Esophagus squamous epithelium (tissue), 4 donors: Measurements from ENCODE around the gene KLF5.
"Not testable (repeated sequence)": the region's sequence is repeated elsewhere in the genome, so short reads cannot be mapped to it uniquely, and the experiment has no call there.

Experiments used
- POLR2A ChIP-seq, 4 donors: fragments of 450-650 bp; IDR thresholded peaks; one replicate each; pipeline ENCODE4 v1.6.1; 2017; ENCODE audit warnings: antibody characterized with exemption in 4 of 4, mild to moderate bottlenecking in 4 of 4, moderate library complexity in 3 of 4
- TF ChIP-seq, protein P1 (sequence below), 6 experiments: fragments of 450-650 bp in 4 of 6; fragments of 200-600 bp in 2 of 6; sonication (generic) in 2 of 6; IDR thresholded peaks; one replicate each; pipeline ENCODE4 v1.5.1; 2016 to 2019; ENCODE audit warnings: antibody characterized with exemption in 6 of 6, mild to moderate bottlenecking in 4 of 6, moderate library complexity in 4 of 6

GRCh38 chr13:73048615-73049014 is 10.2 kb upstream of the KLF5 start:
- TF ChIP-seq, protein P1, sequence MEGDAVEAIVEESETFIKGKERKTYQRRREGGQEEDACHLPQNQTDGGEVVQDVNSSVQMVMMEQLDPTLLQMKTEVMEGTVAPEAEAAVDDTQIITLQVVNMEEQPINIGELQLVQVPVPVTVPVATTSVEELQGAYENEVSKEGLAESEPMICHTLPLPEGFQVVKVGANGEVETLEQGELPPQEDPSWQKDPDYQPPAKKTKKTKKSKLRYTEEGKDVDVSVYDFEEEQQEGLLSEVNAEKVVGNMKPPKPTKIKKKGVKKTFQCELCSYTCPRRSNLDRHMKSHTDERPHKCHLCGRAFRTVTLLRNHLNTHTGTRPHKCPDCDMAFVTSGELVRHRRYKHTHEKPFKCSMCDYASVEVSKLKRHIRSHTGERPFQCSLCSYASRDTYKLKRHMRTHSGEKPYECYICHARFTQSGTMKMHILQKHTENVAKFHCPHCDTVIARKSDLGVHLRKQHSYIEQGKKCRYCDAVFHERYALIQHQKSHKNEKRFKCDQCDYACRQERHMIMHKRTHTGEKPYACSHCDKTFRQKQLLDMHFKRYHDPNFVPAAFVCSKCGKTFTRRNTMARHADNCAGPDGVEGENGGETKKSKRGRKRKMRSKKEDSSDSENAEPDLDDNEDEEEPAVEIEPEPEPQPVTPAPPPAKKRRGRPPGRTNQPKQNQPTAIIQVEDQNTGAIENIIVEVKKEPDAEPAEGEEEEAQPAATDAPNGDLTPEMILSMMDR (IDR thresholded peaks at IDR 0.05) = not testable (repeated sequence)
- not testable (repeated sequence) for TF ChIP-seq POLR2A (IDR thresholded peaks at IDR 0.05)
